Purkinje cell (primary cell): ENCODE data around the gene FRRS1L. TPM values are rescaled to one million over a fixed set of nuclear protein-coding genes. Genes with fewer than 3 reads are reported as not detected.

ENCODE experiments used
- polyA plus RNA-seq: library from polyadenylated mRNA; unstranded; fragments of >200 nt; fragmentation: Nextera tagmentation; gene quantifications from 2 replicates; pipeline ENCODE4 v1.2.1, GENCODE V29; 2014

FRRS1L gene
- 32.1 and 37.6 TPM in 2 replicates for polyA plus RNA-seq

GRCh38 chr9:109166771-109167601, at the start of gene FRRS1L:
Gene FRRS1L, minus strand, starts transcription at chr9:109167249. Its CDS starts 111 bp downstream, at chr9:109167138.

GRCh38 chr9:109119439-109120203, 47.4 kb downstream of the FRRS1L start, which contains the start of gene TMEM245:
Gene TMEM245, minus strand, starts transcription at chr9:109119947. Its CDS starts 34 bp downstream, at chr9:109119913.

Other genes starting within 250 kb of the FRRS1L start
- 13.6 and 16.2 TPM in 2 replicates for gene ELP1, start 233.1 kb downstream of the FRRS1L start, polyA plus RNA-seq
- 14.0 and 31.1 TPM in 2 replicates for gene ABITRAM, start 232.8 kb downstream of the FRRS1L start, polyA plus RNA-seq
- 9.5 and 12.5 TPM in 2 replicates for gene CTNNAL1, start 153.8 kb downstream of the FRRS1L start, polyA plus RNA-seq
- 91.0 and 115 TPM in 2 replicates for gene TMEM245, start 47.3 kb downstream of the FRRS1L start, polyA plus RNA-seq
- 0.90 and 4.4 TPM in 2 replicates for gene EPB41L4B, start 153.8 kb upstream of the FRRS1L start, polyA plus RNA-seq